Stomach (tissue), 9 donors: ENCODE results near the gene WNK2. TPM values are rescaled to one million over a fixed set of nuclear protein-coding genes. Genes with fewer than 3 reads are reported as not detected.

Experiments used
- DNase-seq, 2 donors: peaks; one replicate each; pipeline versions ENCODE4 v3.0.0 to v3.0.0-alpha.2; 2013 to 2019
- H3K27ac ChIP-seq, 5 donors: fragments of 200-600 bp in 4 of 5; sonication (generic) in 4 of 5; one replicate each; pipeline ENCODE4 v1.5.1; 2013 to 2019; ENCODE audit warnings: mild to moderate bottlenecking in 1 of 5, moderate library complexity in 1 of 5
- H3K27me3 ChIP-seq, 3 donors: fragments of 200-600 bp; sonication (generic); one replicate each; pipeline ENCODE4 v1.5.1; 2017 to 2019; ENCODE audit warnings: mixed run types in 1 of 3
- H3K36me3 ChIP-seq, 4 donors: fragments of 200-600 bp; sonication (generic); 1 replicate in 3 of 4; 2 replicates in 1 of 4; pipeline ENCODE4 v1.5.1; 2016 to 2019
- H3K4me1 ChIP-seq, 4 donors: fragments of 200-600 bp; sonication (generic); one replicate each; pipeline ENCODE4 v1.5.1; 2016 to 2019
- H3K4me3 ChIP-seq, 4 donors: fragments of 200-600 bp; sonication (generic) in 3 of 4; one replicate each; pipeline ENCODE4 v1.5.1; 2016 to 2019; ENCODE audit warnings: mild to moderate bottlenecking in 1 of 4
- H3K9me3 ChIP-seq, 4 donors: fragments of 200-600 bp; sonication (generic); one replicate each; pipeline ENCODE4 v1.5.1; 2016 to 2019
- EP300 ChIP-seq: sonication (generic); formaldehyde crosslinking; IDR thresholded peaks from one replicate; pipeline ENCODE4 v1.6.1; 2017; ENCODE audit warnings: antibody characterized with exemption
- POLR2A ChIP-seq, 4 donors: fragments of 450-650 bp; IDR thresholded peaks; one replicate each; pipeline ENCODE4 v1.6.1; 2016; ENCODE audit warnings: antibody characterized with exemption in 4 of 4, control low read depth in 2 of 4, mild to moderate bottlenecking in 1 of 4, moderate library complexity in 1 of 4
- POLR2AphosphoS5 ChIP-seq, 3 donors: sonication (generic); formaldehyde crosslinking; IDR thresholded peaks; one replicate each; pipeline ENCODE4 v1.6.1; 2016; ENCODE audit warnings: antibody characterized with exemption in 3 of 3
- WGBS, 5 donors: extraction: QIAGEN DNeasy Blood & Tissue Kit in 3 of 5; methylation state at CpG; one replicate each; pipeline versions ENCODE4 v1.1.5 to v1.1.7; 2013 to 2018; 5-methylcytosine and 5-hydroxymethylcytosine counted together
- intact Hi-C: fragments of 100-400 bp; cut with DNase I; formaldehyde crosslinking; loops from one replicate; pipeline ENCODE4 v1.15.1; 2023; ENCODE audit warnings: low total_unique reads
- polyA plus RNA-seq, 3 donors: library from polyadenylated mRNA; stranded (reverse); fragments of 200-250 nt; gene quantifications; one replicate each; pipeline ENCODE4 v1.2.3, GENCODE V29; 2013
- total RNA-seq, 5 donors: library from RNA; depleted of rRNA; stranded (reverse); fragments of >200 nt; gene quantifications; one replicate each; pipeline versions ENCODE4 v1.1.0 to v1.2.3, GENCODE V29; 2014 to 2016
- TF ChIP-seq, protein P1 (sequence below), 7 experiments: fragments of 450-650 bp in 4 of 7; fragments of 200-600 bp in 3 of 7; sonication (generic) in 3 of 7; IDR thresholded peaks; one replicate each; pipeline ENCODE4 v1.5.1; 2016 to 2019; ENCODE audit warnings: antibody characterized with exemption in 7 of 7, control low read depth in 2 of 7, mild to moderate bottlenecking in 1 of 7
- donor health status: healthy with polysubstance abuse.
- donor health status: Bipolar disorder and iron deficiency.
- donor health status: healthy.

Gene WNK2
- total and polyA plus RNA-seq, 8 donors: 1.2 to 700 (median 15.9) TPM

DNA sequence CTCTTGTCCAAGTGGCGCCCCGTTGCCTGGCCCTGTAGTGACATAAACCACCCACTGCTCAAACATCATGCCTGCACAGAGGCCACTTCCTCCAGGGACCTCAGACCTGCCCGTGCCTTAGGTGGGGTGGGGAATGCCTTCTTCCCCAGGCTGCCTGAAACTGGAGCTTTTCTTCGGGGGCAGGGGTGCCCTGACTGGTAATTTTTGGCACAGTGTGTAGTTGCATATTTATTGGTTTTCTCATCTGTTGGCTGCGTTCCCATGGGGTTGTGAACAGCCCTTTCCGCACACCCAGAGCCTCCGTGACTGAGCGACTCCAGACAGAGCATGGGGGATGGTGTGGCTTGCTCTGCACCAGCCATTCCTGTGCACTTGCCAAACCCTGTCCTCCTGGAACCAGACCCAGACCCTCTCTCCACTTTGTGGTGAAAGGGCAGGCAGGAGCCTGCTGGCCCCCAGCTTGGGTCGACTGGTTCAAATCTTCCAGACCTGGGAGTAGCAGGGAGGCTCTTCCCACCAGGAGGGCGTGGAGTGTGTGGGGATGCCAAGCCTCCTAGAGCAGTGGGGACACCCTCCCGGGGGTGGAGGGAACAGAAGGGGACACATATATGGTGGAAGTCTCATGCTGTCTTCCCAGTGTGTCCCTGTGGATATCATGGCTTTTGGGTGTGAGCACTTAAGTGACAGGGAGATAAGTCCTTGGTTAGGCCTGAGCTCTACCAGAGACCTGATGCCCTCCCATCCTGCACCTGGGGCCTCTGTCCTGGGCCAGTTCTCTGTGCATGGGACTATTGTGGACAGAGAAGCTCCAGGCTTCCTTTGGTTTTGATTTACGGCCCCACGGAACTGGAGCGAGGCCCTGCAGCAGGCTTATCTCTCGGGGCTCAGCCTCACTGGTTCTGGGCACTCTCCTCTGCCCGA, 39.6 kb downstream of the WNK2 start:
- TF ChIP-seq, protein P1, sequence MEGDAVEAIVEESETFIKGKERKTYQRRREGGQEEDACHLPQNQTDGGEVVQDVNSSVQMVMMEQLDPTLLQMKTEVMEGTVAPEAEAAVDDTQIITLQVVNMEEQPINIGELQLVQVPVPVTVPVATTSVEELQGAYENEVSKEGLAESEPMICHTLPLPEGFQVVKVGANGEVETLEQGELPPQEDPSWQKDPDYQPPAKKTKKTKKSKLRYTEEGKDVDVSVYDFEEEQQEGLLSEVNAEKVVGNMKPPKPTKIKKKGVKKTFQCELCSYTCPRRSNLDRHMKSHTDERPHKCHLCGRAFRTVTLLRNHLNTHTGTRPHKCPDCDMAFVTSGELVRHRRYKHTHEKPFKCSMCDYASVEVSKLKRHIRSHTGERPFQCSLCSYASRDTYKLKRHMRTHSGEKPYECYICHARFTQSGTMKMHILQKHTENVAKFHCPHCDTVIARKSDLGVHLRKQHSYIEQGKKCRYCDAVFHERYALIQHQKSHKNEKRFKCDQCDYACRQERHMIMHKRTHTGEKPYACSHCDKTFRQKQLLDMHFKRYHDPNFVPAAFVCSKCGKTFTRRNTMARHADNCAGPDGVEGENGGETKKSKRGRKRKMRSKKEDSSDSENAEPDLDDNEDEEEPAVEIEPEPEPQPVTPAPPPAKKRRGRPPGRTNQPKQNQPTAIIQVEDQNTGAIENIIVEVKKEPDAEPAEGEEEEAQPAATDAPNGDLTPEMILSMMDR (IDR thresholded peaks at IDR 0.05): no peak
- TF ChIP-seq EP300 (no peak), POLR2AphosphoS5 (IDR thresholded peaks at IDR 0.05) (no peak), POLR2A (IDR thresholded peaks at IDR 0.05) (no peak)
- Histone ChIP-seq H3K27me3 (no peaks in the 10 kb centered on the region), H3K27ac (peak overlapping the region in 4 of 5 donors; percentile 11 to 52 (median 16)), H3K4me1 (peaks cover 14 to 48% (median 24%) of the 10 kb centered on the region in 4 donors), H3K4me3 (no peak overlapping the region), H3K9me3 (no peaks in the 10 kb centered on the region), H3K36me3 (no peaks in the 10 kb centered on the region)
- WGBS, 5 donors: 37 to 59% (median 49%) methylated on average over 11 to 16 of the region's 16 CpGs
- DNase-seq: peak in 1 of 2 donors; percentile 77
- intact Hi-C loops: no loop called here

DNA sequence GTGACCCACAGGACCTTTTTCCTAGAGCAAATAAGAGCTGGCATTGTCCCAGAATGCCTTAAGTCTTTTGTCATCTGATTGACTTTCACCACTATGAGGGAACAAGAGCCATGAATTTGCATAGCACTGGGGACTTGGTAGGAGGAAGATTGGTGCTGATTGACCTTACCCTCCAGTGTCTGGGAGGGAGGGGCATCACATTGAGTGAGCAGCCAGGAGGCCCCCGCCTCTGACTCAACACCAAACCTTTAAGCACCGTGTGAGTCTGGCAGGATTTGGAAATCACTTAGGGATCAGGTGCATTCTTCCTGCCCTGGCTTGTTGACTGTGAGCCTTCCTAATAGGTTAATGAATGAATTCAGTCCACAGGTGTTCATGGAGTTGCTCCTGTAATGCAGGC, 40.7 kb downstream of the WNK2 start:
- Histone ChIP-seq H3K4me1 (peaks cover 14 to 52% (median 26%) of the 10 kb centered on the region in 4 donors), H3K9me3 (no peaks in the 10 kb centered on the region), H3K4me3 (no peak overlapping the region), H3K27me3 (no peaks in the 10 kb centered on the region), H3K27ac (peak overlapping the region in 1 of 5 donors; percentile 11), H3K36me3 (no peaks in the 10 kb centered on the region)
- intact Hi-C loops: no loop called here
- WGBS, 5 donors: 42 to 67% (median 52%) methylated on average over 2 of the region's 2 CpGs
- TF ChIP-seq EP300: no peak
- no peak for TF ChIP-seq POLR2AphosphoS5 (IDR thresholded peaks at IDR 0.05)
- TF ChIP-seq POLR2A (IDR thresholded peaks at IDR 0.05): no peak
- TF ChIP-seq, protein P1 (IDR thresholded peaks at IDR 0.05): no peak
- DNase-seq: peak in 1 of 2 donors; percentile 55

DNA sequence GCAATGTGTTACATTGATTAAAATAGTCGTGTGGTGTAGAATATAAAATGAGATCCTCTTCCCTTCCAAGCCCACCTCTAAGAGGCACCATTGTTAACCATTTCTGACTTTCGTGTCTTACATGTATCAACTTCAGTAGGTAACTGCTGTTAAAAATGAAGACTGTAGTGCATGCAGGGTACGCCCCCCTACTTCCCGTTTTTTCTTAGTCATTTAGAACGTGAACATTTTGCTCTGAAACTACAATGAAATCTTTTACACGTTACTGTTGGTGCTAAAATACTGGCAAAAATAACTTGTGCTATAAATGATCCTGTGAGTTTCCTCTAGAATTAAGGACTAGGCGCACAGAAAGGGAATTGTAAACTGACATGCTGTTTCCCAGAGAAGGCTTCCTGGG, 41.5 kb downstream of the WNK2 start:
- 65 to 78% (median 75%) methylated on average over 7 of the region's 7 CpGs for WGBS, 5 donors
- Histone ChIP-seq H3K27ac (no peak overlapping the region), H3K4me1 (peaks cover 14 to 61% (median 30%) of the 10 kb centered on the region in 4 donors), H3K27me3 (no peaks in the 10 kb centered on the region), H3K9me3 (no peaks in the 10 kb centered on the region), H3K36me3 (no peaks in the 10 kb centered on the region), H3K4me3 (no peak overlapping the region)
- DNase-seq: no peak
- TF ChIP-seq, protein P1 (IDR thresholded peaks at IDR 0.05): no peak
- TF ChIP-seq EP300 (no peak), POLR2A (IDR thresholded peaks at IDR 0.05) (no peak), POLR2AphosphoS5 (IDR thresholded peaks at IDR 0.05) (no peak)
- intact Hi-C loops: no loop called here

DNA sequence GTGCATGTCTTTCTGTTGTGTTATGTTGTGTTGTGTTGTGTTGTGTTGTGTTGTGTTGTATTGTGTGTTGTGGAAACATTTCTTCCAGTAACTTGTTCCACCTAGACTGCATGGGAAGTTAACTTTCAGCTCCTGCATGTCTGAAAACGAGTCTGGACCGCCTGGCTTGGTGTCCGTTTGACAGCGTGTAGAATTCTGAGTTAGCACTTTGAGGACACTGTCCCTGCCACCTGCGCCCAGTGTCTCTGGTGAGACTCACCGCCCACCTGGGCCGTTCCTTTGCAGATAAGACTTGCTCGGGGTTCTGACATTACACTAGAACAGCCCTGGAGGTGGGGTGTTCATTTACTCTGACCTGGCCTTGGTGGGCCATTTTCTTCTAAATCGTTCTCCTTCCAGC, 42.0 kb downstream of the WNK2 start:
- Histone ChIP-seq H3K4me3 (no peak overlapping the region), H3K27ac (no peak overlapping the region), H3K4me1 (peaks cover 19 to 65% (median 35%) of the 10 kb centered on the region in 4 donors), H3K27me3 (no peaks in the 10 kb centered on the region), H3K36me3 (no peaks in the 10 kb centered on the region), H3K9me3 (no peaks in the 10 kb centered on the region)
- no peak for TF ChIP-seq POLR2A (IDR thresholded peaks at IDR 0.05)
- no peak for TF ChIP-seq EP300
- no peak for TF ChIP-seq POLR2AphosphoS5 (IDR thresholded peaks at IDR 0.05)
- TF ChIP-seq, protein P1 (IDR thresholded peaks at IDR 0.05): no peak
- DNase-seq: no peak
- intact Hi-C loops: no loop called here
- WGBS, 5 donors: 79 to 95% (median 88%) methylated on average over 9 of the region's 9 CpGs
